Large intestine (tissue), 3 donors: ENCODE measurements around the gene MGA. TPM values are rescaled to one million over a fixed set of nuclear protein-coding genes. Genes with fewer than 3 reads are reported as not detected.

ENCODE experiments used
- DNase-seq, 2 donors: peaks; one replicate each; pipeline versions ENCODE4 v3.0.0 to v3.0.0-alpha.2; 2013
- H3K27ac ChIP-seq: one replicate; pipeline ENCODE4 v1.5.1; 2013; ENCODE audit warnings: low read length
- H3K27me3 ChIP-seq: 2 replicates; pipeline ENCODE4 v1.6.1; 2013; ENCODE audit warnings: low read length; ENCODE audit not compliant: control insufficient read depth, insufficient read depth
- H3K36me3 ChIP-seq: 2 replicates; pipeline ENCODE4 v1.6.1; 2013; ENCODE audit warnings: low read length; ENCODE audit not compliant: control insufficient read depth, insufficient read depth
- H3K4me1 ChIP-seq: one replicate; pipeline ENCODE4 v1.6.1; 2013; ENCODE audit warnings: low read length; ENCODE audit not compliant: control insufficient read depth, insufficient read depth
- H3K4me3 ChIP-seq: one replicate; pipeline ENCODE4 v1.5.1; 2013; ENCODE audit warnings: low read length
- H3K9me3 ChIP-seq: one replicate; pipeline ENCODE4 v1.6.1; 2013; ENCODE audit warnings: mild to moderate bottlenecking, low read depth, low read length, moderate library complexity; ENCODE audit not compliant: control insufficient read depth
- WGBS: methylation state at CpG from one replicate; pipeline ENCODE4 v1.1.5; 2013; ENCODE audit warnings: low lambda C conversion rate; ENCODE audit not compliant: insufficient coverage; 5-methylcytosine and 5-hydroxymethylcytosine counted together
- polyA plus RNA-seq: library from polyadenylated mRNA; unstranded; fragments of 120-200 nt; gene quantifications from one replicate; pipeline ENCODE4 v1.2.1, GENCODE V29; 2013

The MGA gene
- polyA plus RNA-seq, 1 donor: 18.9 TPM

DNA sequence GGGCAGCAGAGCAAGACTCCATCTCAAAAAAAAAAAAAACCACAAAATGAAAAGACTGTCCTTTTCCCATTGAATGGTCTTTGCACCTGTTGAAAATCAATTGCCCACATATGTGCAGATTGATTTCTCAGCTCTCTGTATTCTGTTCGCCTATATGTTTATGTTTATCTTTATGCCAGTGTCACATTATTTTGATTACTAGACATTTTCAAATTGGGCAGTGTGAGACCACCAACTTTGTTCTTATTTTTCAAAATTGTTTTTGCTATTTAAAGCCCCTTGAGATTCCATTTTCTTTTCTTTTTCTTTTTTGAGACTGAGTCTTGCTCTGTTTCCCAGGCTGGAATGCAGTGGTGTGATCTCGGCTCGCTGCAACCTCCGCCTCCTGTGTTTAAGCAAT, 18.5 kb downstream of the MGA start:
- no peak for DNase-seq
- Histone ChIP-seq H3K4me1 (no peaks in the 10 kb centered on the region), H3K4me3 (no peak overlapping the region), H3K9me3 (peaks cover 10% of the 10 kb centered on the region), H3K27me3 (no peaks in the 10 kb centered on the region), H3K27ac (no peak overlapping the region), H3K36me3 (peaks cover 2% of the 10 kb centered on the region)
- no CpG with 5 or more reads among the region's 4 CpGs for WGBS

GRCh38 chr15:41683955-41684354, 23.8 kb downstream of the MGA start:
- DNase-seq: no peak
- Histone ChIP-seq H3K36me3 (peaks cover 2% of the 10 kb centered on the region), H3K4me1 (no peaks in the 10 kb centered on the region), H3K4me3 (no peak overlapping the region), H3K27me3 (no peaks in the 10 kb centered on the region), H3K9me3 (peaks cover 8% of the 10 kb centered on the region), H3K27ac (no peak overlapping the region)
- no CpG with 5 or more reads among the region's 4 CpGs for WGBS

DNA sequence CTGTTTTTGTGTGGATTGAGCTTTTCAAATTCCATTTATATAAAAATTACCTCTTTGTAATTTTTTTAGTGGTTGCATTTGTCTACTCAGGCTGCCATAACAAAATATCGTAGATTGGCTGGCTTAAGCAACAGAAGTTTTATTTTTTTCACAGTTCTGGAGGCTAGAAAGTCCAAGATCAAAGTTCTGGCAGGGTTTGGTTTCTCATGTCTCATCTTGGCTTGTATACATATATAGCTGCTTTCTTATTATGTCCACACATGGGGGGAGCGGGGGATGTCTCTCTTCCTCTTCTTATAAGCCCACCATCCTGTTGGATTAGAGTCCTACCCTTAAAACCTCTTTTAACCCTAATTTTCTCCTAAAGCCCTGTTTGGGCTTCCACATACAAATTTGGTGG, 28.5 kb downstream of the MGA start:
- no peaks in the 10 kb centered on the region for H3K4me1 ChIP-seq
- no peaks in the 10 kb centered on the region for H3K27me3 ChIP-seq
- no peak overlapping the region for H3K4me3 ChIP-seq
- no peaks in the 10 kb centered on the region for H3K36me3 ChIP-seq
- DNase-seq: no peak
- H3K9me3 ChIP-seq: no peaks in the 10 kb centered on the region
- H3K27ac ChIP-seq: no peak overlapping the region
- WGBS: 50% methylated on average over 1 of the region's 2 CpGs

DNA sequence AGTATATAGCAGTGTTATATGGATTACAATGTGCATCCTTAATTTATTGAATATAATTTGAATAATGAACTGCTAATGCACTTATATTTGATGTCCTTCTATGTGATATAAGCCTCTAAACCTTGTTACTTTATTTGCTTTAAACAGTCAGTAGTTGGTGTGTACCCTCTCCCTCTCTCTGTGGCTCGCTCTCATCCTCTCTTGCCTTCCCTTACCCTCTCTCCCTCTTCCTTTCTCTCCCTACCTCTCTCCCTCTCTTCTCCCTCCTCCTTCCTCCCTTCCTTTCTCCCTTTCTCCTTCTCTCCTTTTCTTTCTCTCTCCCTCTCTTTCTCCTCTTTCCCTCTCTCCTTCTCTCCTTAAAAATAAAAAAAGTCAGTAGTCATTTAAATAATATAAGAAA, 28.9 kb downstream of the MGA start:
- Histone ChIP-seq H3K27ac (no peak overlapping the region), H3K4me1 (no peaks in the 10 kb centered on the region), H3K27me3 (no peaks in the 10 kb centered on the region), H3K36me3 (no peaks in the 10 kb centered on the region), H3K9me3 (no peaks in the 10 kb centered on the region), H3K4me3 (no peak overlapping the region)
- DNase-seq: no peak
- 100% methylated on average over 1 of the region's 1 CpG for WGBS

GRCh38 chr15:41689834-41690233, 29.6 kb downstream of the MGA start:
- H3K4me3 ChIP-seq: no peak overlapping the region
- no peak overlapping the region for H3K27ac ChIP-seq
- H3K36me3 ChIP-seq: no peaks in the 10 kb centered on the region
- no peaks in the 10 kb centered on the region for H3K4me1 ChIP-seq
- no peaks in the 10 kb centered on the region for H3K9me3 ChIP-seq
- no peak for DNase-seq
- WGBS: no CpG with 5 or more reads among the region's 1 CpG
- H3K27me3 ChIP-seq: no peaks in the 10 kb centered on the region

- Histone ChIP-seq H3K27ac (no peak overlapping the region), H3K27me3 (no peaks in the 10 kb centered on the region), H3K36me3 (no peaks in the 10 kb centered on the region), H3K4me3 (no peak overlapping the region), H3K4me1 (no peaks in the 10 kb centered on the region), H3K9me3 (no peaks in the 10 kb centered on the region)
- no peak for DNase-seq
- WGBS: no CpG with 5 or more reads among the region's 1 CpG
These were observed 30.4 kb downstream of the MGA start for GRCh38 chr15:41690636-41691035.

DNA sequence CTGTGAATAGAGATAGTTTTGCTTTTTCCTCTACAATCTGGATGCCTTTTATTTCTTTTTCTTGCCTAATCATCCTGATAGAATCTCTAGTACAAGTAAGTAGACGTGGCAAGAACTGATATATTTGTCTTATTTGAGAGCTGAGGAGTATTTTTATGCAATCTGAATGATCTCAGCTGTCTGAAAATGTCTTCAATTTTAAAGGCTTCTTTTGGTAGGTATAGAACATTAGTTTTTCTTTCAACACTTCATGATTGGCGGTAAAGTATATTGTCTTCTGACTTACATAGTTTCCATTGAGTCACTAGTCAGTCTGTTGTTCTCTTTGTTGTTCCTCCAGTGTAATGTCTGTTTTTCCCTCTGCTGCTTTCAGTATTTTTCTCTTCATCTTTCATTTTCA, 31.3 kb downstream of the MGA start:
- WGBS: 100% methylated on average over 1 of the region's 2 CpGs

DNA sequence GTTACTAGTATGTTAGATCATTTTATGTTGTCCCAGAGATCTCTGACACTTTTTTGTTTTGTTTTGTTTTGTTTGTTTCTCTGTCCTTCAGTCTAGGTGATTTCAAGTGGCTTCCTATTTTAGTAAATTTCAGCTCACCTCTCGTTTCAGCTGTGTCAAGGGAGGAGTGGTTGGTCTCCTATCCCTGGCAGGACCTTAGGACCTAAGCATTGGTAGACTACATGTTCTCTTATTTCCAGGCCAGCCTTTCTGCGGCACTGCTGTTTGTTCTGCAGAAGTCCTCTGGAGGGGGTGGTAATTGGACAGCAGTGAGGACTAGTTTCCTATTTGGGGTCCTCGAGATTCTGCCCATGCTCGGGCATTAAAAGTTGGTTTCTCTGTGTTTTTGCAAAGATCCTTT, 31.8 kb downstream of the MGA start:
- no peaks in the 10 kb centered on the region for H3K4me1 ChIP-seq
- no peak for DNase-seq
- H3K27ac ChIP-seq: no peak overlapping the region
- H3K36me3 ChIP-seq: peaks cover 2% of the 10 kb centered on the region
- no peaks in the 10 kb centered on the region for H3K9me3 ChIP-seq
- WGBS: no CpG with 5 or more reads among the region's 4 CpGs
- H3K27me3 ChIP-seq: no peaks in the 10 kb centered on the region
- H3K4me3 ChIP-seq: no peak overlapping the region

More for the DNA sequence above, 31.3 kb downstream of the MGA start:
- no peaks in the 10 kb centered on the region for H3K27me3 ChIP-seq
- no peak overlapping the region for H3K27ac ChIP-seq
- no peak for DNase-seq
- no peak overlapping the region for H3K4me3 ChIP-seq
- no peaks in the 10 kb centered on the region for H3K4me1 ChIP-seq
- no peaks in the 10 kb centered on the region for H3K9me3 ChIP-seq
- peaks cover 2% of the 10 kb centered on the region for H3K36me3 ChIP-seq

GRCh38 chr15:41693757-41694156, 33.6 kb downstream of the MGA start:
- H3K27ac ChIP-seq: no peak overlapping the region
- WGBS: 100% methylated on average over 1 of the region's 4 CpGs
- no peak for DNase-seq
- H3K4me3 ChIP-seq: no peak overlapping the region
- no peaks in the 10 kb centered on the region for H3K9me3 ChIP-seq
- peaks cover 4% of the 10 kb centered on the region for H3K36me3 ChIP-seq
- no peaks in the 10 kb centered on the region for H3K27me3 ChIP-seq
- no peaks in the 10 kb centered on the region for H3K4me1 ChIP-seq

DNA sequence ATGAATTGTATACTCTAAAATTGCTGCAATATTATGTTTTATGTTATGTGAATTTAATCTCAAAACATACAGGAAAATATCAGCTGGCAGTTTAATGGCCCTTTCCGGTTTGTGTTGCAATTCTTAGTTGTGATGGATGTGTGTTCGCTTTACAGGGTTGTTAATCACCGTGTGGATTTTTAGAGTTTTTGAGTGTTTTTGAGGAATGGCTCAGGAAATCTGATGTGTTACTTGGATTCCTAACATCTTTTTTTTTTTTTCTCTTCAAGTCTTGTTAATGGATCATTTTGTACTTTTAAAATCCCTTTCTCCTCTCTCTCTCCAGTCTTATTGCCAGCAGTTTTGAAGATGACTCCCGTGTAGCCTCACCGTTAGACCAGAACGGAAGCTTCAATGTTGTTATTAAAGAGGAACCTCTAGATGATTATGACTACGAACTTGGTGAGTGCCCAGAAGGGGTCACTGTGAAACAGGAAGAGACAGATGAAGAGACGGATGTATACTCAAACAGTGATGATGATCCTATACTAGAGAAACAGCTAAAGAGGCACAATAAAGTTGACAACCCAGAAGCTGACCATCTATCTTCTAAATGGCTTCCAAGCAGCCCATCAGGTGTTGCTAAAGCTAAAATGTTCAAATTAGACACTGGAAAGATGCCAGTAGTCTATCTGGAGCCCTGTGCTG, 35.7 kb downstream of the MGA start:
- H3K36me3 ChIP-seq: peaks cover 11% of the 10 kb centered on the region
- H3K4me3 ChIP-seq: no peak overlapping the region
- WGBS: 88% methylated on average over 4 of the region's 8 CpGs
- no peaks in the 10 kb centered on the region for H3K9me3 ChIP-seq
- DNase-seq: peak; percentile 16 to 22
- no peak overlapping the region for H3K27ac ChIP-seq
- H3K4me1 ChIP-seq: no peaks in the 10 kb centered on the region
- H3K27me3 ChIP-seq: no peaks in the 10 kb centered on the region

GRCh38 chr15:41698779-41699178, 38.6 kb downstream of the MGA start:
- H3K36me3 ChIP-seq: peaks cover 13% of the 10 kb centered on the region
- no peaks in the 10 kb centered on the region for H3K9me3 ChIP-seq
- WGBS: 87% methylated on average over 2 of the region's 2 CpGs
- no peaks in the 10 kb centered on the region for H3K4me1 ChIP-seq
- no peaks in the 10 kb centered on the region for H3K27me3 ChIP-seq
- no peak overlapping the region for H3K4me3 ChIP-seq
- DNase-seq: no peak
- H3K27ac ChIP-seq: no peak overlapping the region
